Spinal cord (tissue), 10 donors: ENCODE data around the gene FTO. TPM values are rescaled to one million over a fixed set of nuclear protein-coding genes. Genes with fewer than 3 reads are reported as not detected.
A peak's percentile ranks its signal among the peaks of the same experiment; 100 is the strongest.

ENCODE experiments used
- DNase-seq, 6 donors: peaks; one replicate each; pipeline versions ENCODE4 v3.0.0 to v3.0.0-alpha.2; 2013 to 2015; ENCODE audit warnings: low spot score in 6 of 6, low read depth in 4 of 6
- H3K27ac ChIP-seq: one replicate; pipeline ENCODE4 v1.5.1; 2013; ENCODE audit warnings: low read depth, low read length, control low read depth
- H3K27me3 ChIP-seq: one replicate; pipeline ENCODE4 v1.6.1; 2013; ENCODE audit warnings: low read length; ENCODE audit not compliant: control insufficient read depth, insufficient read depth
- H3K36me3 ChIP-seq: one replicate; pipeline ENCODE4 v1.6.1; 2013; ENCODE audit warnings: low read length; ENCODE audit not compliant: control insufficient read depth, insufficient read depth
- H3K4me1 ChIP-seq: one replicate; pipeline ENCODE4 v1.6.1; 2013; ENCODE audit warnings: low read length; ENCODE audit not compliant: control insufficient read depth, insufficient read depth
- H3K4me3 ChIP-seq: one replicate; pipeline ENCODE4 v1.5.1; 2013; ENCODE audit warnings: low read depth, low read length, control low read depth
- H3K9me3 ChIP-seq: one replicate; pipeline ENCODE4 v1.6.1; 2013; ENCODE audit warnings: low read length; ENCODE audit not compliant: control insufficient read depth, insufficient read depth
- WGBS: methylation state at CpG from one replicate; pipeline ENCODE4 v1.1.5; 2013; ENCODE audit warnings: missing lambda C conversion rate; ENCODE audit not compliant: insufficient coverage; 5-methylcytosine and 5-hydroxymethylcytosine counted together
- polyA plus RNA-seq, 2 donors: library from polyadenylated mRNA; unstranded; fragments of 120-200 nt; gene quantifications; one replicate each; pipeline ENCODE4 v1.2.1, GENCODE V29; 2013; ENCODE audit not compliant: insufficient read length in 2 of 2
- total RNA-seq, 2 donors: library from RNA; depleted of rRNA in 1 of 2; stranded (reverse); fragments of 120-200 nt in 1 of 2; fragments of >200 nt in 1 of 2; gene quantifications; one replicate each; pipeline versions ENCODE4 v1.2.3 to v1.2.4, GENCODE V29; 2013 to 2014
- donor health status: healthy.

FTO gene
- total and polyA plus RNA-seq, 4 donors = 129 to 183 (median 140) TPM

DNA sequence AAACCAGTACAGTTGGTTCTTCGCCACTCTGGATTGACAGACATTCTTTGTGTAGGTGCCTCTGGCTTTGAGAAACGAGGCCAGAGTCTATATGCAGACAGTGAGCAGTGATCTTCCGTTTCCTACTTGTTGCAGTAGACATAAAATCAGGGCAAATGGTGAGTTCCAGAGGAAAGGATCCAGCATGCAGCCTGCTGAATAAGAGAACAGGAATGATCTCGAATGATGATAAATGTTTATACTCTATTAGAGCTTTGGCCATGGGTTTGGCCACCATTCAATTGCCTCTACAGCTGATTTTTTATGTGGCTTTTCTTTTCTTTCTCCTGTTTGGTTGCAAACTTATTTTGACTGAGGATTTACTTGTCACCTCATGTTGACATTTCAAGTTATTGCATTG lies 295.9 kb downstream of the FTO start:
- H3K4me1 ChIP-seq = no peaks in the 10 kb centered on the region
- H3K27me3 ChIP-seq = no peaks in the 10 kb centered on the region
- H3K36me3 ChIP-seq = no peaks in the 10 kb centered on the region
- H3K27ac ChIP-seq = no peak overlapping the region
- no peak overlapping the region for H3K4me3 ChIP-seq
- 60% methylated on average over 4 of the region's 4 CpGs for WGBS
- DNase-seq = peak in 1 of 6 donors; percentile 8
- no peaks in the 10 kb centered on the region for H3K9me3 ChIP-seq

- peak in 2 of 6 donors; percentile 20 to 33 for DNase-seq
- Histone ChIP-seq H3K27ac (no peak overlapping the region), H3K4me3 (no peak overlapping the region), H3K4me1 (no peaks in the 10 kb centered on the region), H3K9me3 (no peaks in the 10 kb centered on the region), H3K36me3 (no peaks in the 10 kb centered on the region), H3K27me3 (no peaks in the 10 kb centered on the region)
- 100% methylated on average over 1 of the region's 5 CpGs for WGBS
Measured at GRCh38 chr16:54000361-54000760, 296.4 kb downstream of the FTO start.

- Histone ChIP-seq H3K4me1 (no peaks in the 10 kb centered on the region), H3K4me3 (no peak overlapping the region), H3K27ac (no peak overlapping the region), H3K9me3 (no peaks in the 10 kb centered on the region), H3K36me3 (no peaks in the 10 kb centered on the region), H3K27me3 (no peaks in the 10 kb centered on the region)
- DNase-seq = no peak
- WGBS = 95% methylated on average over 3 of the region's 4 CpGs
Measured at GRCh38 chr16:54006693-54007092, 302.7 kb downstream of the FTO start.

GRCh38 chr16:54007504-54007903 lies 303.5 kb downstream of the FTO start:
- Histone ChIP-seq H3K27ac (no peak overlapping the region), H3K4me1 (no peaks in the 10 kb centered on the region), H3K9me3 (no peaks in the 10 kb centered on the region), H3K27me3 (no peaks in the 10 kb centered on the region), H3K36me3 (no peaks in the 10 kb centered on the region), H3K4me3 (no peak overlapping the region)
- WGBS = 60% methylated on average over 1 of the region's 2 CpGs
- no peak for DNase-seq

DNA sequence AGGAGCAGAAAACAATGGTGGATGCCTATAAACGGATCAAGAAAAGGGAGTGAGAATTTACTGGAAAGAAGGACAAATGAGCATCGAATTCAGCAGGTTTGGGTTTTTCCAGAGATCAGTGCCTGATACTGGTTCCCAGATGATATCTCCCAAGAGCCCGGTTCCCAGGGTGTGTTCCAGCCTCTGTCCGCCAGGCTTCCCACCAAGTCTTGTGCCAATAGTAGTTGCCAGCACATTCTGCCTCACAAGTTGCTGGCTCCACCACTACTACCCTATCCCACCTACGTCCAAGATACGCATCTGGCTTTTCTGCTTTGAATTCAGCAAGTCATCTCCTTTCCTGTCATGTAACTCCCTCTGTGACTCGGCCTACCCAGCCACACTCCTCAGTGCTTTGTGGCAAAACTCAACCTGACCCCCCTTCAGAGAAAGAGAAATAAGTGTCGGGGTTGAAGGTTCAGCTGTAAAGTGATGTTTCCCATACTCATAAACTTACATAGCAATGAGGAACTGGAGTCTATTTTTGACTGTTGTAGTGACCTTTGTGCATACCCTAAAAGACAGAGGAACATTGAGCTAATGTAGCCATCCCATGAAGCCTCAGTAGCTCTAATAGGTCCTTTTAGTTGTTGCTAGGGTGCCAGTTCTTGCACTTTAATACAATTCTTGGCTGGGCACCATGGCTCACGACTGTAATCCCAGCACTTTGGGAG lies 305.7 kb downstream of the FTO start:
- Histone ChIP-seq H3K27ac (no peak overlapping the region), H3K4me3 (no peak overlapping the region), H3K27me3 (no peaks in the 10 kb centered on the region), H3K4me1 (no peaks in the 10 kb centered on the region), H3K9me3 (peaks cover 3% of the 10 kb centered on the region), H3K36me3 (no peaks in the 10 kb centered on the region)
- WGBS = 90% methylated on average over 7 of the region's 9 CpGs
- no peak for DNase-seq

GRCh38 chr16:54015147-54015546 lies 311.2 kb downstream of the FTO start:
- H3K4me1 ChIP-seq = no peaks in the 10 kb centered on the region
- H3K27me3 ChIP-seq = no peaks in the 10 kb centered on the region
- WGBS = no CpG with 5 or more reads among the region's 2 CpGs
- H3K4me3 ChIP-seq = no peak overlapping the region
- DNase-seq = no peak
- H3K27ac ChIP-seq = no peak overlapping the region
- no peaks in the 10 kb centered on the region for H3K36me3 ChIP-seq
- H3K9me3 ChIP-seq = peaks cover 3% of the 10 kb centered on the region

- no peak for DNase-seq
- H3K9me3 ChIP-seq = no peaks in the 10 kb centered on the region
- WGBS = no CpG with 5 or more reads among the region's 1 CpG
- no peak overlapping the region for H3K4me3 ChIP-seq
- H3K36me3 ChIP-seq = no peaks in the 10 kb centered on the region
- no peaks in the 10 kb centered on the region for H3K27me3 ChIP-seq
- H3K4me1 ChIP-seq = no peaks in the 10 kb centered on the region
- H3K27ac ChIP-seq = no peak overlapping the region
Measured at GRCh38 chr16:54022362-54022761, 318.4 kb downstream of the FTO start.

GRCh38 chr16:54026456-54026855 lies 322.5 kb downstream of the FTO start:
- peak in 2 of 6 donors; percentile 16 to 52 for DNase-seq
- no CpG with 5 or more reads among the region's 1 CpG for WGBS

GRCh38 chr16:54027062-54027461 lies 323.1 kb downstream of the FTO start:
- Histone ChIP-seq H3K27ac (no peak overlapping the region), H3K27me3 (no peaks in the 10 kb centered on the region), H3K36me3 (no peaks in the 10 kb centered on the region), H3K9me3 (no peaks in the 10 kb centered on the region), H3K4me1 (no peaks in the 10 kb centered on the region), H3K4me3 (no peak overlapping the region)
- 80% methylated on average over 2 of the region's 4 CpGs for WGBS
- no peak for DNase-seq

More at GRCh38 chr16:54026456-54026855, 322.5 kb downstream of the FTO start:
- no peak overlapping the region for H3K4me3 ChIP-seq
- no peaks in the 10 kb centered on the region for H3K9me3 ChIP-seq
- H3K4me1 ChIP-seq = no peaks in the 10 kb centered on the region
- no peaks in the 10 kb centered on the region for H3K36me3 ChIP-seq
- H3K27me3 ChIP-seq = no peaks in the 10 kb centered on the region
- H3K27ac ChIP-seq = peak overlapping the region; percentile 21

GRCh38 chr16:54027558-54027957 lies 323.6 kb downstream of the FTO start:
- no peaks in the 10 kb centered on the region for H3K9me3 ChIP-seq
- no CpG with 5 or more reads among the region's 1 CpG for WGBS
- H3K4me1 ChIP-seq = no peaks in the 10 kb centered on the region
- DNase-seq = peak in 2 of 6 donors; percentile 30 to 35
- H3K27me3 ChIP-seq = no peaks in the 10 kb centered on the region
- H3K27ac ChIP-seq = no peak overlapping the region
- H3K36me3 ChIP-seq = no peaks in the 10 kb centered on the region
- no peak overlapping the region for H3K4me3 ChIP-seq
